Activated CD4-positive, alpha-beta memory T cell treated with anti-CD3 and anti-CD28 coated beads, Interleukin-2, amount 10 ng/mL, durations not matched to agents 7 days and 5 days (primary cell): ENCODE measurements around the gene STXBP6. TPM values are rescaled to one million over a fixed set of nuclear protein-coding genes. Genes with fewer than 3 reads are reported as not detected.

Experiments
- CTCF ChIA-PET: fragments of 350-600 bp; sonication (Branson Sonifier 250); formaldehyde crosslinking; loops from one replicate; lab custom pipeline; 2021; ENCODE audit warnings: antibody characterized with exemption, inconsistent platforms; lab: Charles Lee
- POLR2A ChIA-PET: fragments of 350-600 bp; sonication (Branson Sonifier 250); formaldehyde crosslinking; loops from one replicate; lab custom pipeline; 2021; ENCODE audit warnings: antibody characterized with exemption; lab: Charles Lee
- DNase-seq: peaks from one replicate; pipeline ENCODE4 v3.0.0-alpha.2; 2020
- H3K27ac Mint-ChIP-seq: one replicate; pipeline ENCODE4 v1.8.0; 2021; ENCODE audit warnings: mild to moderate bottlenecking, mixed read lengths
- H3K27me3 Mint-ChIP-seq: one replicate; pipeline ENCODE4 v1.8.0; 2021; ENCODE audit warnings: mixed read lengths
- H3K36me3 Mint-ChIP-seq: one replicate; pipeline ENCODE4 v1.8.0; 2021; ENCODE audit warnings: low read depth, mixed read lengths
- H3K4me1 Mint-ChIP-seq: one replicate; pipeline ENCODE4 v1.8.0; 2021; ENCODE audit warnings: mixed read lengths
- H3K4me3 Mint-ChIP-seq: one replicate; pipeline ENCODE4 v1.8.0; 2021; ENCODE audit warnings: mild to moderate bottlenecking, mixed read lengths
- H3K9me3 Mint-ChIP-seq: one replicate; pipeline ENCODE4 v1.8.0; 2021; ENCODE audit warnings: mixed read lengths
- total RNA-seq, 2 experiments: library from RNA; stranded (reverse); gene quantifications; one replicate each; pipeline ENCODE4 v1.2.3, GENCODE V29; 2021

STXBP6 gene
- total RNA-seq, 2 experiments from 2014 or later, result not detected

GRCh38 chr14:25074099-25074685, 24.2 kb upstream of the STXBP6 start:
- ChIA-PET CTCF (no interaction called here), POLR2A (no interaction called here)
- no peak for DNase-seq
- Mint-ChIP-seq H3K27ac (no peak overlapping the region), H3K36me3 (no peaks in the 10 kb centered on the region), H3K4me1 (no peaks in the 10 kb centered on the region), H3K4me3 (no peak overlapping the region), H3K9me3 (no peaks in the 10 kb centered on the region), H3K27me3 (peaks cover 14% of the 10 kb centered on the region)

- no peak overlapping the region for H3K4me3 Mint-ChIP-seq
- CTCF ChIA-PET, result no interaction called here
- no peaks in the 10 kb centered on the region for H3K36me3 Mint-ChIP-seq
- H3K27ac Mint-ChIP-seq, result no peak overlapping the region
- POLR2A ChIA-PET, result no interaction called here
- peaks cover 5% of the 10 kb centered on the region for H3K27me3 Mint-ChIP-seq
- H3K9me3 Mint-ChIP-seq, result no peaks in the 10 kb centered on the region
- no peak for DNase-seq
- H3K4me1 Mint-ChIP-seq, result no peaks in the 10 kb centered on the region
These were observed 19.9 kb upstream of the STXBP6 start for GRCh38 chr14:25069879-25070278.

GRCh38 chr14:25067600-25067999, 17.7 kb upstream of the STXBP6 start:
- Mint-ChIP-seq H3K36me3 (no peaks in the 10 kb centered on the region), H3K9me3 (no peaks in the 10 kb centered on the region), H3K27me3 (peaks cover 5% of the 10 kb centered on the region), H3K4me3 (no peak overlapping the region), H3K4me1 (no peaks in the 10 kb centered on the region), H3K27ac (no peak overlapping the region)
- POLR2A ChIA-PET, result no interaction called here
- CTCF ChIA-PET, result no interaction called here
- no peak for DNase-seq

- H3K9me3 Mint-ChIP-seq, result no peaks in the 10 kb centered on the region
- CTCF ChIA-PET, result no interaction called here
- DNase-seq, result no peak
- H3K4me3 Mint-ChIP-seq, result no peak overlapping the region
- no peak overlapping the region for H3K27ac Mint-ChIP-seq
- peaks cover 16% of the 10 kb centered on the region for H3K27me3 Mint-ChIP-seq
- H3K36me3 Mint-ChIP-seq, result no peaks in the 10 kb centered on the region
- no peaks in the 10 kb centered on the region for H3K4me1 Mint-ChIP-seq
- POLR2A ChIA-PET, result no interaction called here
These were observed 12.0 kb upstream of the STXBP6 start for GRCh38 chr14:25062022-25062321.

- H3K27ac Mint-ChIP-seq, result no peak overlapping the region
- no peaks in the 10 kb centered on the region for H3K36me3 Mint-ChIP-seq
- no peaks in the 10 kb centered on the region for H3K4me1 Mint-ChIP-seq
- ChIA-PET CTCF (no interaction called here), POLR2A (no interaction called here)
- no peak overlapping the region for H3K4me3 Mint-ChIP-seq
- no peak for DNase-seq
- peaks cover 27% of the 10 kb centered on the region for H3K27me3 Mint-ChIP-seq
- no peaks in the 10 kb centered on the region for H3K9me3 Mint-ChIP-seq
These were observed 6.7 kb upstream of the STXBP6 start for GRCh38 chr14:25056688-25057078.

- no peak overlapping the region for H3K4me3 Mint-ChIP-seq
- no peaks in the 10 kb centered on the region for H3K4me1 Mint-ChIP-seq
- no peaks in the 10 kb centered on the region for H3K36me3 Mint-ChIP-seq
- no peak for DNase-seq
- peaks cover 30% of the 10 kb centered on the region for H3K27me3 Mint-ChIP-seq
- ChIA-PET POLR2A (no interaction called here), CTCF (no interaction called here)
- H3K27ac Mint-ChIP-seq, result no peak overlapping the region
- no peaks in the 10 kb centered on the region for H3K9me3 Mint-ChIP-seq
These were observed 6.2 kb upstream of the STXBP6 start for GRCh38 chr14:25055992-25056687.

- CTCF ChIA-PET, result no interaction called here
- Mint-ChIP-seq H3K27me3 (peaks cover 33% of the 10 kb centered on the region), H3K9me3 (no peaks in the 10 kb centered on the region), H3K4me1 (peaks cover 3% of the 10 kb centered on the region), H3K36me3 (no peaks in the 10 kb centered on the region), H3K4me3 (no peak overlapping the region), H3K27ac (no peak overlapping the region)
- POLR2A ChIA-PET, result no interaction called here
- no peak for DNase-seq
These were observed 5.1 kb upstream of the STXBP6 start for GRCh38 chr14:25055005-25055404.

GRCh38 chr14:25053585-25053984, 3.6 kb upstream of the STXBP6 start:
- no peaks in the 10 kb centered on the region for H3K9me3 Mint-ChIP-seq

GRCh38 chr14:25052921-25053320, 3.0 kb upstream of the STXBP6 start:
- H3K36me3 Mint-ChIP-seq, result no peaks in the 10 kb centered on the region
- ChIA-PET CTCF (no interaction called here), POLR2A (no interaction called here)
- H3K27me3 Mint-ChIP-seq, result peaks cover 42% of the 10 kb centered on the region
- no peak overlapping the region for H3K27ac Mint-ChIP-seq
- no peak for DNase-seq
- H3K4me1 Mint-ChIP-seq, result peaks cover 8% of the 10 kb centered on the region
- no peaks in the 10 kb centered on the region for H3K9me3 Mint-ChIP-seq
- no peak overlapping the region for H3K4me3 Mint-ChIP-seq

More at GRCh38 chr14:25053585-25053984, 3.6 kb upstream of the STXBP6 start:
- Mint-ChIP-seq H3K27ac (no peak overlapping the region), H3K27me3 (peaks cover 35% of the 10 kb centered on the region), H3K36me3 (no peaks in the 10 kb centered on the region), H3K4me1 (peaks cover 6% of the 10 kb centered on the region), H3K4me3 (no peak overlapping the region)
- POLR2A ChIA-PET, result no interaction called here
- no peak for DNase-seq
- CTCF ChIA-PET, result no interaction called here

GRCh38 chr14:25052385-25052784, 2.4 kb upstream of the STXBP6 start:
- DNase-seq, result no peak
- Mint-ChIP-seq H3K4me1 (peaks cover 8% of the 10 kb centered on the region), H3K9me3 (no peaks in the 10 kb centered on the region), H3K27ac (no peak overlapping the region), H3K4me3 (no peak overlapping the region), H3K27me3 (peaks cover 47% of the 10 kb centered on the region), H3K36me3 (no peaks in the 10 kb centered on the region)
- POLR2A ChIA-PET, result no interaction called here
- CTCF ChIA-PET, result no interaction called here

GRCh38 chr14:25050269-25051150, 563 bp upstream of the STXBP6 start:
- POLR2A ChIA-PET, result interaction anchor here (0.5 kb wide), 1 partner anchor 20 kb away, joined by 3 read pairs; no protein-coding TSS in a partner anchor
- Mint-ChIP-seq H3K27ac (no peak overlapping the region), H3K36me3 (no peaks in the 10 kb centered on the region), H3K4me3 (peak overlapping the region; percentile 28), H3K9me3 (no peaks in the 10 kb centered on the region), H3K27me3 (peaks cover 49% of the 10 kb centered on the region), H3K4me1 (peaks cover 8% of the 10 kb centered on the region)
- DNase-seq, result no peak
- CTCF ChIA-PET, result no interaction called here

GRCh38 chr14:25049093-25049567, 817 bp downstream of the STXBP6 start:
- Mint-ChIP-seq H3K9me3 (no peaks in the 10 kb centered on the region), H3K4me3 (no peak overlapping the region), H3K27ac (no peak overlapping the region), H3K27me3 (peaks cover 50% of the 10 kb centered on the region), H3K4me1 (peaks cover 8% of the 10 kb centered on the region), H3K36me3 (no peaks in the 10 kb centered on the region)
- ChIA-PET CTCF (no interaction called here), POLR2A (no interaction called here)
- DNase-seq, result no peak
